Measurements from ENCODE around the gene OSMR. TPM values are rescaled to one million over a fixed set of nuclear protein-coding genes. Genes with fewer than 3 reads are reported as not detected.
A peak's percentile ranks its signal among the peaks of the same experiment; 100 is the strongest.

Gene OSMR
- total RNA-seq, 1 experiment from 2014 or later: 0.38 TPM

DNA sequence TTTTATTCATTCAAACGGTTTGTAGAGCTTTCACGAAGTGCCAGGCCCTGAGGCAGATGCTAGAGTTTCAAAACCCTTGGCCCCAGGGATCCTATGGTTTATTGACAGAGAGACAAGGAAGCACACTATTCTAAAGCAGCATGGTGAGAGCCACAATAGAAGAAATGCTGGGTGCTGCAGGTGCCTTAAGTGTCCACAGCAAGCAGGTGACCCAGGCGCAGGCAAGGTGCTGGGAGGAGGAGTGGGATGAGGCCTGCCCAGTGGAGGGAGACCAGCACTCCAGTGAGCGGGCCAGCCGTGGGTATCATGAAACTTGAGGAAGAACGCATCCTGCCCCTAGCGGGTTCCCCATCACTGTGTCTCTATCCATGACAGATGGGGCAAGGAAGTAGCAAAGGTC, 71.0 kb downstream of the OSMR start:
- Histone ChIP-seq H3K36me3 (replicated peaks; ENCODE audit: control insufficient read depth, insufficient read depth, low read length) (no peaks in the 10 kb centered on the region), H3K27me3 (ENCODE audit: control insufficient read depth, insufficient read depth, low read length) (no peaks in the 10 kb centered on the region), H3K4me3 (ENCODE audit: insufficient read depth, low read depth, low read length) (no peak overlapping the region)
- DNase-seq: no peak

DNA sequence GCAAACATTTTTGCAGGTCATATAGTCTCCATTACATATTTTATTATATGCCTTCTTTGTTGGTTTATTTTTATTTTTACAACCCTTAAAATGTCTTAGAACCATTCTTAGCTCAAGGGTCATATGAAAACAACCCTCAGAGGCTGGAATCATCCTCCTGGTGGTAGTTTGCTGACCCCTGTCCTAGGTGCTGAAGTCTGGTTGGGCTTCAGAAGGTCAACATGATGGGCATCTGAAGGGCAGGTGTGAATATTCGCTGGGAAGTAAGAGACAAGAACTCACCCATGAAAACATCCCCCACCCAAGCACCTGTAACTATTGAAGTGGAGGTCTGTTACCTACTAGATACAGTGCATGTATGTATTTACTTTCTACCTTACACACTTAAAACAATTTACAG, 75.4 kb downstream of the OSMR start:
- Histone ChIP-seq H3K36me3 (replicated peaks; ENCODE audit: control insufficient read depth, insufficient read depth, low read length) (no peaks in the 10 kb centered on the region), H3K27me3 (ENCODE audit: control insufficient read depth, insufficient read depth, low read length) (no peaks in the 10 kb centered on the region), H3K4me3 (ENCODE audit: insufficient read depth, low read depth, low read length) (no peak overlapping the region)
- DNase-seq: peak; percentile 44

DNA sequence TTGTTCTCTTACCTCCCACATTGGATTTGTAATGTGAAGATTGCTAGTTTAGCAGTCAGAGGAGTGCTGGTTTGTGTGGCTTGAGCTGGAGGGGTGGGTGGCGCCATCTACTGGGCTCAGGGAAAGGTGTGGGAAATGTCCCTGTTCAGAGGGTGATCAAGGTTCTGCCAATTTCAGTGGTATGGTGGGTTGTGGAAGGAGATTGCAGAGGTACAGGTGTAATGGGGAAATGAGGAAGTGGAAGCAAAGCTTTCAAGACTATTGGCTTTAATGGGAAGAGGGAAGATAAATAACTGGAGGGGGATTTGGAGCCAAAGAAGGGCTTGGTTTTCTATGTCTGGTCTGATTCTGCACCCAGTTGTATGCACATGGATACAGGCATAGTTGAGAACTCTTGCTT, 76.4 kb downstream of the OSMR start:
- peak; percentile 72 for DNase-seq
- H3K27me3 ChIP-seq (ENCODE audit: control insufficient read depth, insufficient read depth, low read length): no peaks in the 10 kb centered on the region
- H3K36me3 ChIP-seq (replicated peaks; ENCODE audit: control insufficient read depth, insufficient read depth, low read length): no peaks in the 10 kb centered on the region
- no peak overlapping the region for H3K4me3 ChIP-seq (ENCODE audit: insufficient read depth, low read depth, low read length)

DNA sequence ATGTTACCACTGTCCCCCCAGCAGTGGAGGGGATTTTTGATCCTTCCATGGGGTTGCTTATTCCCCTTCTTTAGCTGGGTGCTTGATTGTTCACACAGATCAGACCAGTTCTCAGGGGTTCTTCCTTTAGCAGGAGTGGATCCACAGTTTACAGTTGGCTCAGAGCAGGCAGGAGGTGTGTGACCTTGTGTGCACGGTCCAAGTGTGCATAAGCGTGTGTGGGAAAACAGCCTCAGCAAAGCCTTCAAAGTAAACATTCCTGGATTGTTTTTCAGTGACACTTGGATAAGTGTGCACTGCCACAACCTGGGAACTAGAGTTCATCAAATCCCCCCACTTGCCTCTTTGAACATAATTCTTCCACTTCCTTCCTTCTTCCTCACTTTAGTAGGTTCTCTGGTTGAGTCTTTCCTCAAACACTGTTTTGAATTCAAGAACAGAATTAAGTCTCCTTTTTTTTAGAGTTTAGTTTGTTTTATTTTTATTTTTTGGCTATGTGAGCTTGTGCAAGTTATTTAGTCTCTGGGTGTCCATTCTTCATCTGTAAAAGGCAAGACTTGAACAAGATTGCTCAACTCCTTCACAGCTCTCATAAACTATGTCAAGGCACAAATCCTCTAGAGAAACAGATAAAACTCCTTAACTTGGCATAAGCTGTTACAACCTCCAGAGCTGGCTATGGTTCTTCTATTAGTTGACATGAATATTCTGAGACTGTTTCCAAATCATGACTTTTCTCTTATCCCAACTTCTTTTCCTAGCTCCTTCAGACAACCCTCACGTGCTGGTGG, 78.0 kb downstream of the OSMR start:
- H3K4me3 ChIP-seq (ENCODE audit: insufficient read depth, low read depth, low read length): no peak overlapping the region
- H3K36me3 ChIP-seq (replicated peaks; ENCODE audit: control insufficient read depth, insufficient read depth, low read length): no peaks in the 10 kb centered on the region
- DNase-seq: no peak
- no peaks in the 10 kb centered on the region for H3K27me3 ChIP-seq (ENCODE audit: control insufficient read depth, insufficient read depth, low read length)

DNA sequence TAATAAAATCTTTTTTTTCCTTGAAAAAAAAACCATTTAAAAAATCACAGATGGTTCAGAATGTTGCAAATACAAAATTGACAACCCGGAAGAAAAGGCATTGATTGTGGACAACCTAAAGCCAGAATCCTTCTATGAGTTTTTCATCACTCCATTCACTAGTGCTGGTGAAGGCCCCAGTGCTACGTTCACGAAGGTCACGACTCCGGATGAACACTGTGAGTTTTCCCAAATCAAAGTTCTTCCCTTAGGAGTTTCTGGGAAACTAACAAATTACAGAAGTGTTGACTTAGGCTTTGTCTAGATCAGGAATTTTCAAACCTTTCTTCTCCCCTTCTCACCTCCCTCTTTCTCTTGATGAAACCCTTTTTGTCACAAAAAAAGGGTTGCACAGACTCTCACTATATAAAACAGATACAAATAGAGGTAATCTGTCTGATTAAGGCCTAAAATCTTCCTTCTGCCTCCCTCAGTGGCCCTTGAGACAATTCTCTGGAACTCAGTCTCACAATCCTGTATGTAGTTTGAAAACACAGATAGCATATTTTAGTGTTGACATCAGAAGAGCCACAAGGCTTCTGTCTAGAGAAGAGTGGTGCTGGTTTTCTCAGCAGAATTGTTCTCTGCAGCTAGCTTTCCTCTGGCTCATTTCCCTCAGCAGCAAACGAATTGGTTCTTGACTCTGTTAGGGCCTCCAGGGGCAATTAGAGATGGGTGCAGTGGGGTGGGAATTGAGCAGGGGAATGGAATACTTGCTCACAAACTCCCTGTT, 79.5 kb downstream of the OSMR start:
- no peak overlapping the region for H3K4me3 ChIP-seq (ENCODE audit: insufficient read depth, low read depth, low read length)
- DNase-seq: no peak
- no peaks in the 10 kb centered on the region for H3K27me3 ChIP-seq (ENCODE audit: control insufficient read depth, insufficient read depth, low read length)
- H3K36me3 ChIP-seq (replicated peaks; ENCODE audit: control insufficient read depth, insufficient read depth, low read length): no peaks in the 10 kb centered on the region

DNA sequence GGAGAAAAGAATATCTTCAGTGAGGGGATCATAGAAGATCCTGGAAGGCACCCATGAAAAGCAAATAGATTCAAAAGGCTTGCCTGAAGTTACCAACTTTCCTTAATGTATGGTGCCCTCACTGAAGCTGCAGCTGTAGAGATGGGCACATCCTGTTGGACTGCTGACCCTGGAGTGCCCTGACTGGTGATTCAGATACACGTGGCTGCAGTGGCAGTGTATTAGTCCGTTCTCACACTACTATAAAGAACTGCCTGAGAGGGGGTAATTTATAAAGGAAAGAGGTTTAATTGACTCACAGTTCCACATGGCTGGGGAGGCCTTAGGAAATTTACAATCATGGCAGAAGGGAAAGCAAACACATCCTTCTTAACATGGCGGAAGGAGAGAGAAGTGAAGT, 80.3 kb downstream of the OSMR start:
- Histone ChIP-seq H3K4me3 (ENCODE audit: insufficient read depth, low read depth, low read length) (no peak overlapping the region), H3K36me3 (replicated peaks; ENCODE audit: control insufficient read depth, insufficient read depth, low read length) (no peaks in the 10 kb centered on the region), H3K27me3 (ENCODE audit: control insufficient read depth, insufficient read depth, low read length) (no peaks in the 10 kb centered on the region)
- no peak for DNase-seq

DNA sequence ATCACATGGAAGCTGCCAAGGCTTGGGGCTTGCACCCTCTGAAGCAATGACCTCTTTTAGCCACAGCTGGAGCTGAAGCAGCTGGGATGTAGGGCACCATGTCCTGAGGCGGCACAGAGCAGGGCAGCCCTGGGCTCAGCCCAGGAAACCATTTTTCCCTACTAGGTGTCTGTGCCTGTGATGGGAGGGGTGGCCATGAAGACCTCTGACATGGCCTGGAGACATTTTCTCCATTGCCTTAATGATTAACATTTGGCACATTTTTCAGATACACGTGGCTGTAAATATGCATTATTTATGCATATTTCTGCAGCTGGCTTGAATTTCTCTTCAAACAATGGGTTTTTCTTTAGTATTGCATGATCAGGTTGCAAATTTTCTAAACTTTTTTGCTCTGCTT, 81.7 kb downstream of the OSMR start:
- DNase-seq: no peak
- Histone ChIP-seq H3K36me3 (replicated peaks; ENCODE audit: control insufficient read depth, insufficient read depth, low read length) (no peaks in the 10 kb centered on the region), H3K4me3 (ENCODE audit: insufficient read depth, low read depth, low read length) (no peak overlapping the region), H3K27me3 (ENCODE audit: control insufficient read depth, insufficient read depth, low read length) (no peaks in the 10 kb centered on the region)

DNA sequence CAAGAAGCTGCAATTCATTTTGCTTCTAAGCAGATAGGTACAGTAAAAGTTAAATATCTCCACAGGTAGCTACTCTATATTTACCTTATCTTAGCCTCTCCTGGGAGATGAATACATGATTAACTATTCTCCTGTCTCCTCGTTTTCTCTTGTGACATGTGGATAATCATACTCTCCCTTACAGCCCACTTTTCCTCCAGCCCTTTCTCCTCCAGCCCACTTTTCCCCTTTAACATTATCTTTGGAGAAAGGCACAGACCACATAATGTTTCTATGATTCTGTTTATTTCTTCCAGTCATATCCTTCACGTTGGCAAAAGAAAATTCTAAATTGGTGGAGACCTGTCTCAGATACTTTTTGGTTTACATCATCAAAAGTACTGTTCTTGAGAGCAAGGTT, 84.0 kb downstream of the OSMR start:
- no peaks in the 10 kb centered on the region for H3K27me3 ChIP-seq (ENCODE audit: control insufficient read depth, insufficient read depth, low read length)
- DNase-seq: no peak
- no peak overlapping the region for H3K4me3 ChIP-seq (ENCODE audit: insufficient read depth, low read depth, low read length)
- H3K36me3 ChIP-seq (replicated peaks; ENCODE audit: control insufficient read depth, insufficient read depth, low read length): no peaks in the 10 kb centered on the region

DNA sequence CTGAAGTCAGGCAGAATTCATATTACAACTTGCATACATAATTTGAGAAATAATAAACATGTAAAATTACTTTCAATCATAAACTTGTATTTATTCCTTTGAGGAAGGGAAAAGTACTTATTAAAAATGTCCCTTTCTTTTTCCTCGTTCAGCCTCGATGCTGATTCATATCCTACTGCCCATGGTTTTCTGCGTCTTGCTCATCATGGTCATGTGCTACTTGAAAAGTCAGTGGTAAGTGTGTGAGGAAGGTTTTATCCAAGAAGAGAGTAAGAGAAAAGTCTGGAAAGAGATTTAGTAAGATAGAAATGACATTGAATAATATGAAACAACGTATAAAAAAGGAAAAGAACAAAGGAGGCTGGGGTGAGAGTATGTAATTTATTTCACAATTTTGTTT, 85.9 kb downstream of the OSMR start:
- H3K36me3 ChIP-seq (replicated peaks; ENCODE audit: control insufficient read depth, insufficient read depth, low read length): no peaks in the 10 kb centered on the region
- no peak for DNase-seq
- no peaks in the 10 kb centered on the region for H3K27me3 ChIP-seq (ENCODE audit: control insufficient read depth, insufficient read depth, low read length)
- no peak overlapping the region for H3K4me3 ChIP-seq (ENCODE audit: insufficient read depth, low read depth, low read length)

DNA sequence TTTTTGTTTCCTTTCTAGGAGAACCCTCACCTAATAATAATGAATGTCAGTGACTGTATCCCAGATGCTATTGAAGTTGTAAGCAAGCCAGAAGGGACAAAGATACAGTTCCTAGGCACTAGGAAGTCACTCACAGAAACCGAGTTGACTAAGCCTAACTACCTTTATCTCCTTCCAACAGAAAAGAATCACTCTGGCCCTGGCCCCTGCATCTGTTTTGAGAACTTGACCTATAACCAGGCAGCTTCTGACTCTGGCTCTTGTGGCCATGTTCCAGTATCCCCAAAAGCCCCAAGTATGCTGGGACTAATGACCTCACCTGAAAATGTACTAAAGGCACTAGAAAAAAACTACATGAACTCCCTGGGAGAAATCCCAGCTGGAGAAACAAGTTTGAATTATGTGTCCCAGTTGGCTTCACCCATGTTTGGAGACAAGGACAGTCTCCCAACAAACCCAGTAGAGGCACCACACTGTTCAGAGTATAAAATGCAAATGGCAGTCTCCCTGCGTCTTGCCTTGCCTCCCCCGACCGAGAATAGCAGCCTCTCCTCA, 87.1 kb downstream of the OSMR start:
- H3K36me3 ChIP-seq (replicated peaks; ENCODE audit: control insufficient read depth, insufficient read depth, low read length): no peaks in the 10 kb centered on the region
- DNase-seq: no peak
- H3K4me3 ChIP-seq (ENCODE audit: insufficient read depth, low read depth, low read length): no peak overlapping the region
- no peaks in the 10 kb centered on the region for H3K27me3 ChIP-seq (ENCODE audit: control insufficient read depth, insufficient read depth, low read length)

DNA sequence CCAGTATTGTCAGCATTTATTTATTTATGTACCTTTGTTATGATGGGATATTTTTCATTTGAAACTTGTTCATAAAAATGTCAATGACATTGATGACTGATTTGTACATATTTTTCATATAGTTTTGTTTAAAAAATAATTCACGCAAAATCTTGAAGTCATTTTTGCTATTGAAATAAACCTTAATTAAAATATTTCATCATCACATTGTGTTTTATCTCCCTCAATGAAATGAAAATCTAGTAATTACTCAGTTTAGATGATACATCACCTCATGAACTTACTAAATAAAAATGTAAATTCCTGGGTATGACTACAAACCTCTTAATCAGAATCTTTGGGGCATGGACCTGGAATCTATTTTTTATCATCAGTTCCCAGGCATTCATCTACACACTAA, 89.6 kb downstream of the OSMR start:
- Histone ChIP-seq H3K36me3 (replicated peaks; ENCODE audit: control insufficient read depth, insufficient read depth, low read length) (no peaks in the 10 kb centered on the region), H3K4me3 (ENCODE audit: insufficient read depth, low read depth, low read length) (no peak overlapping the region), H3K27me3 (ENCODE audit: control insufficient read depth, insufficient read depth, low read length) (no peaks in the 10 kb centered on the region)
- no peak for DNase-seq

DNA sequence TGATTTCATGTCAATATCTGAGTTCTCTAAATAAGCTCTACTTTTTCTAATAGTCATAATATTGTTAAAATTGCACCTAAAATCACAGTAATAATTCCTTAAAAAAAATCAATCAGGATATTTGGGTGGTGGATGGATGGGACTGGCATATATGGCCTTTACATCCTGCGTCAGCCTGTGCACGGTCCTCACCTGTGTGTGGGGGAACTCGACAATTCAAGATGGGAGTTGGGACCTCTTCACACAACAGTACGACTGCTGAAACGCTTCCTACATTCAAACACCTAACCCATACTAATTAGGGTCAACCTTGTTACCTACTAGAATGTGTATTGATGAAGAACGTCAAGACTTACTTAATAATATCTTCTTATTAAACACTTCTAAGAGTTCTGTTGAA, 90.5 kb downstream of the OSMR start:
- DNase-seq: no peak
- no peaks in the 10 kb centered on the region for H3K27me3 ChIP-seq (ENCODE audit: control insufficient read depth, insufficient read depth, low read length)

DNA sequence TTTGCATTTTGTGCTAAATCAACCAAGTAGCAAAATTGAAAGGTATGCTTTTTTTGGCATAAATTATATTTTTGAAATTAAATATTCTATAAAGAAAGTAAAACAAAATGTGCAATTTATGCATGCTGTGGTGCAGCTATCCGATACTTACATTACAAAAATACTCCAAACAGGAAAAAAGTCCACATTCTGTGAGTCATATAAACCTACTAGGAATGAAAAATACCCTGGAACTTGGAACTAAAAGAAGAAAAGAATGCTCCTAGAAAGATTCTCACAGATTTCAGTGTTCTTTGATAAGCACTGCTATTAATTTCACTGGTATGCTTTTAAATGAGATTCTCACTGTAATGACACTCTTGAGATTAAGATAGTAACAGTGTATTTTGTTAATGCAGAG, 92.6 kb downstream of the OSMR start:
- no peak for DNase-seq
- Histone ChIP-seq H3K4me3 (ENCODE audit: insufficient read depth, low read depth, low read length) (no peak overlapping the region), H3K36me3 (replicated peaks; ENCODE audit: control insufficient read depth, insufficient read depth, low read length) (peaks cover 1% of the 10 kb centered on the region), H3K27me3 (ENCODE audit: control insufficient read depth, insufficient read depth, low read length) (no peaks in the 10 kb centered on the region)

More for the DNA sequence above, 90.5 kb downstream of the OSMR start:
- no peak overlapping the region for H3K4me3 ChIP-seq (ENCODE audit: insufficient read depth, low read depth, low read length)
- H3K36me3 ChIP-seq (replicated peaks; ENCODE audit: control insufficient read depth, insufficient read depth, low read length): no peaks in the 10 kb centered on the region

DNA sequence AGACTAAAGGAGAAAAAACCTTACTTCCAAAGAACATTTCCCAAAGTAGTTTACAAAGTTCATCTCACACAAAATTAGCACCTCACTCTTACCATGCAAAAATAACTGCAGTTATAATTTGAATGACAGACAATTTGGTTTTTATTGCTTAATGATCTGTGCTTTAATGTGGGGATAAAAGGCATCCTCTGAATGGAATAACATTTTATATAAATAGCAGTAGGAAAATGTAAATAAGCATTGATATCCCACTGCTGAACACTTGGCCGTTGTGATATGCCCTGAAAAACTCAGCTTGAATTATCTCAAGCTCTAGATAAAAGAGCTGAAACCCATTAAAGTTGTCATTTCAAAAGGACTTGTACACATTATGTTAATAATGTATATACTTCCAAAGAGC, 93.2 kb downstream of the OSMR start:
- Histone ChIP-seq H3K36me3 (replicated peaks; ENCODE audit: control insufficient read depth, insufficient read depth, low read length) (peaks cover 1% of the 10 kb centered on the region), H3K4me3 (ENCODE audit: insufficient read depth, low read depth, low read length) (no peak overlapping the region), H3K27me3 (ENCODE audit: control insufficient read depth, insufficient read depth, low read length) (no peaks in the 10 kb centered on the region)
- no peak for DNase-seq

DNA sequence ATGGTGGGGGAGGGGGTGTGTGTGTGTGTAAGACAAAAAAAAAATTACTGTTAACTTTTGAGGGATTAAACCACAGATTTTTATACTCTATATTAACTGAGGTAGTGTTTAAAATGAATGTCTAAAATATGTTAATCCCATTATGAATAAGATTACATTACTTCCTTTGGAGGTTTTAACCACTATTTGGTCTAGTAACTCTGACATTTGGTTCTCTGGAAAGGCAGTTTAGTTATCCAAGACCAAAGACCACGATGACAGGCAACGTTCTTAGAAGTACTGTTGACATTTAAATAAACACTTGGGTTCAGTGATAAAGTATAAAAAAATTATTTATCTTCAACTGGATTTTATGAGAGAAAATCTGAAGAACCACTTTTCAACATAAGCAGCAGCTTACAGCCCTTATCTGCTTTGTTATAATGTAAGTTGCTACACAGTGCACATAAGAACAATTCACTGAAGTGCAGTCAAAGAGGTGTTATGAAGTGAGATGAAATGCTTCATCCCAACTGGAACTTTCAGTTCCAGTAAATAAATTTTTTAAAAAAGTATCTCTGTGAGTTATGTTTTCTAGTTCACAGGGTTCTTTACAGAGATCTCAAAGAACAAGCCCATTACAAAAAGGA, 94.5 kb downstream of the OSMR start:
- Histone ChIP-seq H3K27me3 (ENCODE audit: control insufficient read depth, insufficient read depth, low read length) (no peaks in the 10 kb centered on the region), H3K4me3 (ENCODE audit: insufficient read depth, low read depth, low read length) (no peak overlapping the region), H3K36me3 (replicated peaks; ENCODE audit: control insufficient read depth, insufficient read depth, low read length) (peaks cover 5% of the 10 kb centered on the region)
- no peak for DNase-seq

Data from H7 (cell line).